Mucosa of descending colon (tissue), 3 donors: ENCODE results near the gene OGFOD3. TPM values are rescaled to one million over a fixed set of nuclear protein-coding genes. Genes with fewer than 3 reads are reported as not detected.

Experiments used
- ATAC-seq: fragments of 200-7000 bp; cut with Tn5 transposase; one replicate; pipeline ENCODE4 v1.9.1; 2020; ENCODE audit warnings: mild to moderate bottlenecking, moderate library complexity
- DNase-seq, 3 donors: peaks; one replicate each; pipeline ENCODE4 v3.0.0-alpha.2; 2020
- H3K36me3 ChIP-seq: fragments of 200-600 bp; one replicate; pipeline ENCODE4 v1.8.0; 2021; ENCODE audit warnings: low read depth, mild to moderate bottlenecking
- H3K4me1 ChIP-seq: fragments of 200-600 bp; one replicate; pipeline ENCODE4 v1.8.0; 2021; ENCODE audit warnings: low read depth, mild to moderate bottlenecking
- H3K4me3 ChIP-seq: fragments of 200-600 bp; one replicate; pipeline ENCODE4 v1.8.0; 2021; ENCODE audit warnings: mild to moderate bottlenecking
- H3K9me3 ChIP-seq: fragments of 200-600 bp; one replicate; pipeline ENCODE4 v1.8.0; 2021; ENCODE audit warnings: mild to moderate bottlenecking
- CTCF ChIP-seq: fragments of 200-600 bp; IDR thresholded peaks from one replicate; pipeline ENCODE4 v1.8.0; 2022; ENCODE audit warnings: antibody characterized with exemption, mild to moderate bottlenecking
- intact Hi-C, 2 donors: fragments of 100-400 bp; cut with DNase I in 1 of 2; cut with micrococcal nuclease in 1 of 2; formaldehyde crosslinking; loops; one replicate each; pipeline versions ENCODE4 v1.11.0 to v1.11.1; 2022; cut with DNase I, micrococcal nuclease
- total RNA-seq, 3 donors: library from RNA; stranded (reverse); fragmentation: NEBNext Ultra II Directional in 2 of 3; extraction: Animal tissue kit (Norgen Biotek cat#: 25700) in 2 of 3; gene quantifications; one replicate each; pipeline versions ENCODE4 v1.2.1 to v1.2.4, GENCODE V29; 2021 to 2023
- donor health status: DM: no; HTN: no; CAD: no; lungs with moderate emphysema.
- donor health status: DM: no; HTN: no; CAD: no.
- donor health status: DM: no; HTN: yes; CAD: no.

The OGFOD3 gene
- total RNA-seq, 3 donors from 2014 or later: 26.2 to 28.8 (median 26.2) TPM

- ATAC-seq: no peak
- TF ChIP-seq CTCF: no peak
- Histone ChIP-seq H3K4me3 (no peak overlapping the region), H3K4me1 (peaks cover 3% of the 10 kb centered on the region), H3K36me3 (no peaks in the 10 kb centered on the region), H3K9me3 (no peaks in the 10 kb centered on the region)
- intact Hi-C loops: loop anchor here in 1 of 2 donors (10.0 kb wide), 1 partner anchor 61 kb away; the partner anchor contains the start of genes HEXD and OGFOD3
- DNase-seq: peak in 1 of 3 donors; percentile 49
Measured at GRCh38 chr17:82353484-82353883, 64.9 kb downstream of the OGFOD3 start.

- H3K4me3 ChIP-seq: no peak overlapping the region
- TF ChIP-seq CTCF: peak; percentile 91
- no peaks in the 10 kb centered on the region for H3K9me3 ChIP-seq
- H3K4me1 ChIP-seq: peaks cover 3% of the 10 kb centered on the region
- DNase-seq (peak; percentile 76 to 95 (median 83)), ATAC-seq (peak; percentile 93)
- no peaks in the 10 kb centered on the region for H3K36me3 ChIP-seq
- intact Hi-C loops: loop anchor here in 1 of 2 donors (10.0 kb wide), 1 partner anchor 63 kb away; the partner anchor contains the start of genes HEXD and OGFOD3
Measured at GRCh38 chr17:82351713-82352488, 66.5 kb downstream of the OGFOD3 start.

DNA sequence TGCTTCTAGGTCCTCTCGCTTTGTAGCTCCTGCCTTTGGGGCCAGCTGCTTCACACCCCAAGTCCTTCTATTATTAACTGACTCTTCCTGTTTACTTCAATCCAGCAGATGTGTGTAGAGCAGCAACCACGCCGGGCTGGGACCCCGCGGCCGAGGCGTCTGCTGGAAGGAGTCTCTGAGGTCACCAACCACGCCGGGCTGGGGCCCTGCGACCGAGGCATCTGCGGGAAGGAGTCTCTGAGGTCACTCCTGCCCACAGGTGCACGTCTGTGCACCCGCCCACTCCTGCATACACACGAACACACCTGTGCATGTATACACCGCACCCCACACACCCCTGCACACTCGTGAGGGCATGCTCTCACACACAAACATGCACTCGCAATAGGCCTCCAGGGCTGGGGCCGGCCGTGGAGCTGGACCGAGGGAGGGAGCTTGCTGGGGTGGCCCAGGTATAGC lies 67.1 kb downstream of the OGFOD3 start:
- no peaks in the 10 kb centered on the region for H3K9me3 ChIP-seq
- H3K36me3 ChIP-seq: no peaks in the 10 kb centered on the region
- intact Hi-C loops: loop anchor here in 1 of 2 donors (10.0 kb wide), 1 partner anchor 64 kb away; the partner anchor contains the start of genes HEXD and OGFOD3
- DNase-seq (peak in 1 of 3 donors; percentile 59), ATAC-seq (peak; percentile 7)
- TF ChIP-seq CTCF: no peak
- H3K4me3 ChIP-seq: no peak overlapping the region
- H3K4me1 ChIP-seq: no peaks in the 10 kb centered on the region

DNA sequence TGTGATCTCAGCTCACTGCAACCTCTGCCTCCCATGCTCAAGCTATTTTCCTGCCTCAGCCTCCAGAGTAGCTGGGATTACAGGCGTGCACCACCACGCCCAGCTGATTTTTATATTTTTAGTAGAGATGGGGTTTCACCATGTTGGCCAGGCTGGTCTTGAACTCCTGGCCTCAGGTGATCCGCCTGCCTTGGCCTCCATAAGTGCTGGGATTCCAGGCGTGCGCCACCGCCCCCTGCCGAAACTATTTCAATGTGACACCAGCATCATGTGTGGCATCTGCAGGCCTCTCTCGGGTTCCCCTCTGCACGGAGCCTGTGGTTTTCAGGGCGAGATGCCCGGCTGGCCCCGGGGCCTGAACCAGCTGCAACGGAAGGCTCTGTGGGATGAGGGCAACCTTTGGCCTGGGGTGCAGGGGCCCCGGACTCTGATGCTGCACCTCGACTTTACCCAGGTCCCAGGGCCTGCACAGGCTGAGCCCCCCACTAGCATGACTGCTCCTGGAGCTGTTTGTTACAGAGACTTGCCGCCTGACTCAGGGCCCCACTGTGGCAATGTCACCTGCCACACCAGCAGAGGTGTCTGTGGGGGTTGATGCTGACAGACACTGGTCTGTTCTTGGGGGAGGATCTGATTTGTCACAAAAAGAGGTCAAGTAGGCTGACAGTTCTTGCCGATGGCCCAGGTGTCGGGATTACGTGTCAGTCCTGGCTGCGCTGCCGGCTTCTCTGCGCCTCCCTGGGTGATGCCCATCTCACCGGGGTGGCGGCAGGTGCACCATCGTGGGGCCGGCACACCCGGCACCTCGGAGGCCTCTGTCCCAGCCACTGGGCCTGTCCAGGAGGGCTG lies 68.0 kb downstream of the OGFOD3 start:
- DNase-seq: peak in 1 of 3 donors; percentile 61
- intact Hi-C loops: loop anchor here in 1 of 2 donors (10.0 kb wide), 1 partner anchor 64 kb away; the partner anchor contains the start of genes HEXD and OGFOD3

More for the DNA sequence above, 68.0 kb downstream of the OGFOD3 start:
- no peak overlapping the region for H3K4me3 ChIP-seq
- H3K36me3 ChIP-seq: no peaks in the 10 kb centered on the region
- H3K4me1 ChIP-seq: peaks cover 4% of the 10 kb centered on the region
- H3K9me3 ChIP-seq: no peaks in the 10 kb centered on the region
- peak; percentile 6 for ATAC-seq
- no peak for TF ChIP-seq CTCF
